NCI-H510A treated with DMSO at 0.1 percent for 48 hours (cell line): ENCODE data around the gene DLG2.
"Not testable (repeated sequence)": the region's sequence is repeated elsewhere in the genome, so short reads cannot be mapped to it uniquely, and the experiment has no call there.

Source experiments
- DNase-seq: peaks from one replicate; lab custom pipeline; 2025; lab: John Stamatoyannopoulos, UW

Gene DLG2

GRCh38 chr11:85627332-85627997, at the start of gene DLG2:
Gene DLG2 (minus strand): TSS chr11:85627344.
- peak; percentile 19 for DNase-seq

DNA sequence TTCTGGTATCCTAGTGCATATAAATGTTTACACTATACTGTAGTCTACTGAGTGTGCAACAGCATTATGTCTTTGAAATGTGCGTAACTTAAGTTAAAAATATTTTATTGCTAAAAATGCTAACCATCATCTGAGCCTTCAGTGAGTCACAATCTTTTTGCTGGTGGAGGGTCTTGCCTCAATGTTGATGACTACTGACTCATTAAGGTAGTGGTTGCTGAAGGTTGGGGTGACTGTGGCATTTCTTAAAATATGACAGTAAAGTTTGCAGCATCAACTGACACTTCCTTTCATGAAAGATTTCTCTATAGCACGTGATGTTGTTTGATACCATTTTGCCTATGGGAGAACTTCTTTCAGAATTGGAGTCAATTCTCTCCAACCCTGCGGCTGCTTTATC, 46.2 kb upstream of the DLG2 start:
- DNase-seq: no peak

DNA sequence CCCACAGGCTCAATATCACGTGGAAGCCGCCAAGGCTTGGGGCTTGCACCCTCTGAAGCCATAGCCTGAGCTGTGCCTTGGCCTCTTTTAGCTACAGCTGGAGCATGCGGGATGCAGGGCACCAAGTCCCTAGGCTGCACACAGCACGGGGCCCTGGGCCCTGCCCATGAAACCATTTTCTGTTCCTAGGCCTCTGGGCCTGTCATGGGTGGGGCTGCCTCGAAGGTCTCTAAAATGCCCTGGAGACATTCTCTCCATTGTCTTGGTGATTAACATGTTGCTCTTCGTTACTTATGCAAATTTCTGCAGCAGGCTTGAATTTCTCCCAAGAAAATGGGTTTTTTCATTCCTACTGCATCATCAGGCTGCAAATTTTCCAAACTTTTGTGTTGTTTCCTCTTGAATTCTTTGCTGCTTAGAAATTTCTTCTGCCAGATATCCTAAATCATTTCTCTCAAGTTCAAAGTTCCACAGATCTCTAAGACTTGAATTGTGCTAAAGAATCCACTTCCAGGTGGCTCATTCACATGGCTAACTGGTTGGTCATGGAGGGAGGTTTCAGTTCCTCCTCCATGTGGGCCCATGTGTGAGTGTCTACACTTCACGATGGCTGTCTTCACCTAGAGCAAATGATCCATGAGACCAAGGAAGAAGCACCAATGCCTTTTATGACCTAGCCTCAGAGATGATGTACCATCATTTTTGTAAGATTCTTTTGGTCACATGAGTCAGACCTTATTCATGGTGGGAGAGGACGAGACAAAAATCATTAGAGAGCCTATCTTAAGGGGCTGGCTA, 45.2 kb upstream of the DLG2 start:
- no peak for DNase-seq

- not testable (repeated sequence) for DNase-seq
Observed at GRCh38 chr11:85670949-85671663, 44.0 kb upstream of the DLG2 start.

DNA sequence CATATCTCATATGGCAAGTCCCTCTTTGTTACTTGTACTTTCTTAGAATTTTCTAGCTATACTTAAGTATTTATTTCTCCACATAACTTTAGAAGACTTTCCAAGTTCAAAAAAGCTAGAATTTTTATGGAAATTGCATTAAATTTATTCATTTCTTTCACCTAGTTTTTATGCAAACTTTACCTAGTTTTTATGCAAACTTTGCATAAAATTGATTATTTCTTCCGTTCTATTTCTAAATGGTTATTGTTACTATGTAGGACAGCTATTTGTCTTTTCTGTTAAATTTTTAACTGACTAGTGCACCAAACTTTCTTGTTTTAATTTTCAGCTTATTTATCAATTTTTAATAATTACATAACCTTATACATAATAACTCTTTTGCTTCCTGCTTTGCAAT, 41.0 kb upstream of the DLG2 start:
- DNase-seq: no peak

- no peak for DNase-seq
Observed at GRCh38 chr11:85666687-85667086, 39.5 kb upstream of the DLG2 start.

DNA sequence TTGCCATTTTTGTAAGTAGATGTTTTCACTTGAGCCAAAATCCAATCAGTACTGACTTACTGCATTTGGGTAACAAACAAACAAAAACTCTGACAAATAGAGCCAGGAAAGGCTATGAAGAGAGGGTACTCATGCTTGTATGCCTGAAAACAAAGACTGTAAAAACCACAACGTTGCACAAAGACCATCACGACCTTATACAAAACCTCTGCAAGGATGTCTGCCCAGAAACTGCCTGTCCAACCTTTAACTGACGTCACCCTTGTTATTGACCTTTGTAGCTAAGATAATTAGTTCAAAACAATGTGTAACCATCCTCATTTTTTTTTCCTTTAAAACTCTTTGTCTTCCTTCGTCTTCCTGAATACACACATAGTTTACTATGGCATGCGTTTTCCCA, 38.6 kb upstream of the DLG2 start:
- no peak for DNase-seq

GRCh38 chr11:85664615-85665481, 37.7 kb upstream of the DLG2 start, which contains the start of gene CREBZF:
Gene CREBZF (minus strand): TSS chr11:85665129. CDS start chr11:85664875, 254 bp downstream.
- DNase-seq: peak; percentile 96

DNA sequence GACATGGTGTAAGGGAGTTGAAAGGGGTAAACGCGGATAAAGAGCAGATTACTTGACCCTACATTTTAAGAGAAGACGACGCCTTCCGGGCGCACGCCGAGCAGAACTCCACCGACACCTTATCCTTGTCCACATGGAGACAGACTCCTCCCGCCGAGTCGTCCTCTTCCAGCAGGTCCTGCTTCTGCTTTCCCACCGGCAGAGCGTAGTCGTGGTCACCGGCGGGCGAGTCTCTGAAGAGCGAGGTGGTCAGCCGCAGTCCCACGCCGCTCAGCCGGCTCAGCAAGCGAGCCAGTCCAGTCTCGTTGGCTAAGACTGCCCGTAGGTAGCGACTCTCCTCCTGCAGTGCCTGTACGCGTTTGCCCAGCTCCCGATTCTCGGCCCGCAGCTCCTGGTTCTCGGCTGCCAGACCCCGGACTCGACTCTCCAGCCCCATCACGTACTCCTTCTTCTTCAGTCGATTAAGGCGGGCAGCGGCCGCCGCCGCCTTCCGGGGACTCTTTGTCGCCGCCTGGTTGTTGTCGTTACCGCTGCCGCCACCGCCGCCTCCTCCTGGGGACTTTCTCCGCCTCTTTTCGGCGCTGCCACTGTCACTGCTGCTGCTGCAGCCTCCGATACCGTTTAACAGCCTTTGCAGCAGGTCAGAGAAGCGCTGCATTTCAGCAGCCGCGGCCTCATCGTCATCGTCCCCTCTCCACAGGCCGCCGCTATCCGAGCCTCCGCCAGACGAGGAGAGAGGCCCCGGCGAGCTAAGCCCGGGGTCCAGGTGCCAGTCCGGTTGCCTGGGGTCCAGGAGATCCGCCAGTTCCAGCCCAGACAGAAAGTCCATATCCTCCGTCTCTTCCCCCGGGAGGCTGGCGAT, 36.8 kb upstream of the DLG2 start:
- peak; percentile 63 for DNase-seq

GRCh38 chr11:85663080-85663752, 36.1 kb upstream of the DLG2 start:
- DNase-seq: no peak

DNA sequence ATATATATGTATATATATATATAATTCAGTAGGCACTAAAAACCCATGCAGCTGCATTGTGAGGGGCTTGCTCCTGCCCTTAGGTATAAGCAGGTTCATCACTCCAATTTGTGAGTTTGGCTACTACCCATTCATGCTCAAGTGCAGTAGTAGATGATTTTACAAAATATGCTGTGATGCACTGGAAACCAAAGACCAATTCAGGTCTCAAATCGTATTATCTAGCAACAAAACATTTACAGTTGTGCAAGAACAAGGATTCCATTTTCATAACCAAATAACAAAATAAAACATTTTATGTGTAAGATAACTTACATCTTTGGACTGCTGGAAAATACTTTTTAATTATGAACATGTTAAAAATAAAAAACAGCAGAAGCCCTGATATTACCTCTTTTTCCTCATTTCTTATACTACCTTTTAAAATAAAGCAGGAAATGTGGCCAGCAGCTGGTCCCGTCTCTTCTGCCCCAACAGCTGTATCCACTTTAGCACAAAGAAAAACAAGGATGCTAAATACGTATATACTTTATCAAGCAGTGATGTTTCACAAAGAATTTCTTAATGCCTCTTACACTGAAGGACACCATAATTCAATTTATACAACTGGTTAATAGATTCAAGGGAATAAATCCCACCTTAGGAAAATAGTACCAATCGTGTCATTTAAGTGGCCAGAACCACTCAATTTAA, 35.0 kb upstream of the DLG2 start:
- no peak for DNase-seq

DNA sequence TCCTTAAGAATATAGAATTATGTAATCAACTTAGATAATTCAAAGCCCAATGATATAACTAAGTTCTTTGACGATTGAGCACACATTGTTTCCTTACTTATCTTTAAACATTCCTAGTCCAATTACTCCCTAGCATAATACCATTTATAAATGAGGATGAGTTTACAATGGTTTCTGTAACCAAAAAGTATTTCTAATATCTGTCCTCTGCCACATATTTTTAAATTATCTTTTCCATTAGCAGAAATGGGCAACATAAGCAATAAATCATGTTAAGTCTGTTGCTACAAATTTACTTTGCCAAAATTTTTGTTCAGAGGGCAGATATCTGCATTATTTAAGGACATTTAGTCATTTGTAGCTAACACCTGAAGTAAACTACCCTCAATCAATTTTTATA, 31.0 kb upstream of the DLG2 start:
- DNase-seq: no peak

DNA sequence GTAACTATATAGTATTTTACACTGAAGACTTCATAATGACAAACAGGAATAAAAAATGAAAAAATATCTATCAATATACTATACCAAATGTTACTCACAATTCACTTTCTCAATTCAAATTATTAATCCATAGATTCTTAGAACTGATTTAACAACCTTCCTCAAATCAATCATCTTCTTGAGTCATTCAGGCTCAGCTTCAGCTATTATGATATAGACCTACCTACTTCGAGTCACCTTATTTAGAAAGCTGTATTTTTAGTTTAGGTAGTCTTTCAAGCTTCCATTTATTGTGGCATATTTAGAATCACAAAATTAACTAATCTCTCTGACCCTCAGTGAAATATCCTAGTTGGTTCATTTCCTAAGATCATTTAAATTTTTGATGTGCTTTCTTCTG, 29.6 kb upstream of the DLG2 start:
- DNase-seq: no peak

DNA sequence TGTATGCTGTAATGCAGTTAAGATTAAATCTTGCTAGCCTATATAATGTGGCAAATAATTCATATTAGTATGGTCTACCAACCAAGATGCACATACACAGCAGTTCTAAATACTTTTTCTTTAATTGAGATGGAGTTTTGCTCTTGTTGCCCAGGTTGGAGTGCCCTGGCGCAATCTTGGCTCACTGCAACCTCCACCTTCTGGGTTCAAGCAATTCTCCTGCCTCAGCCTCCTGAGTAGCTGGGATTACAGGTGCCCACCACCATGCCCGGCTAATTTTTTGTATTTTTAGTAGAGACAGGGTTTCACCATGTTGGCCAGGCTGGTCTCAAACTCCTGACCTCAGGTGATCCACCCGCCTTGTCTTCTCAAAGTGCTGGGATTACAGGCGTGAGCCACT, 27.2 kb upstream of the DLG2 start:
- DNase-seq: not testable (repeated sequence)

- no peak for DNase-seq
Observed at GRCh38 chr11:85652786-85653447, 25.8 kb upstream of the DLG2 start.

- DNase-seq: no peak
Observed at GRCh38 chr11:85651118-85651517, 24.0 kb upstream of the DLG2 start.

GRCh38 chr11:85647604-85648299, 20.6 kb upstream of the DLG2 start, which contains the start of gene TMEM126A:
Gene TMEM126A (plus strand): TSS chr11:85647967. CDS start chr11:85650256, 2,289 bp downstream.
- peak; percentile 92 for DNase-seq

- no peak for DNase-seq
Observed at GRCh38 chr11:85647078-85647477, 19.9 kb upstream of the DLG2 start.
